HepG2 (cell line): Measurements from ENCODE around the gene COL25A1. TPM values are rescaled to one million over a fixed set of nuclear protein-coding genes. Genes with fewer than 3 reads are reported as not detected.

ENCODE experiments used
- ATF2 ChIP-seq: sonication (generic); formaldehyde crosslinking; IDR thresholded peaks from 2 replicates; pipeline ENCODE4 v1.4.0; 2020; ENCODE audit warnings: missing genetic modification reagents
- CREB3 ChIP-seq: sonication (generic); formaldehyde crosslinking; IDR thresholded peaks from 2 replicates; pipeline ENCODE4 v1.5.0; 2020; ENCODE audit warnings: missing genetic modification reagents
- EED ChIP-seq: sonication (generic); formaldehyde crosslinking; IDR thresholded peaks from 2 replicates; pipeline ENCODE4 v1.5.0; 2020; ENCODE audit warnings: mild to moderate bottlenecking, missing genetic modification reagents
- KLF12 ChIP-seq: sonication (generic); formaldehyde crosslinking; IDR thresholded peaks from 2 replicates; pipeline ENCODE4 v1.4.0; 2020; ENCODE audit warnings: missing genetic modification reagents, borderline replicate concordance
- NRL ChIP-seq: sonication (generic); formaldehyde crosslinking; IDR thresholded peaks from 2 replicates; pipeline ENCODE4 v1.5.0; 2020; ENCODE audit warnings: missing genetic modification reagents, mild to moderate bottlenecking, moderate library complexity, borderline replicate concordance
- POLR2G ChIP-seq: fragments of 200-400 bp; formaldehyde crosslinking; IDR thresholded peaks from 2 replicates; pipeline ENCODE4 v1.6.1; 2018; ENCODE audit warnings: mild to moderate bottlenecking, low read depth, low read length, moderate library complexity
- SCMH1 ChIP-seq: sonication (generic); formaldehyde crosslinking; IDR thresholded peaks from 2 replicates; pipeline ENCODE4 v1.9.0; 2021; ENCODE audit warnings: missing genetic modification reagents, mild to moderate bottlenecking, borderline replicate concordance
- SIN3A ChIP-seq: IDR thresholded peaks from 2 replicates; pipeline ENCODE4 v1.6.1; 2011; ENCODE audit warnings: low read depth, mild to moderate bottlenecking, control low read depth, low read length, borderline replicate concordance
- ZFX ChIP-seq: sonication (generic); formaldehyde crosslinking; IDR thresholded peaks from 2 replicates; pipeline ENCODE4 v1.4.0; 2020; ENCODE audit warnings: mild to moderate bottlenecking, low read depth, missing genetic modification reagents, moderate library complexity
- ZNF501 ChIP-seq: sonication (generic); formaldehyde crosslinking; IDR thresholded peaks from 2 replicates; pipeline ENCODE4 v1.5.1; 2020; ENCODE audit warnings: mild to moderate bottlenecking, moderate library complexity, missing genetic modification reagents
- ZNF512B ChIP-seq: sonication (generic); formaldehyde crosslinking; IDR thresholded peaks from 2 replicates; pipeline ENCODE4 v1.5.1; 2020; ENCODE audit warnings: missing genetic modification reagents, mild to moderate bottlenecking, borderline replicate concordance
- ZNF691 ChIP-seq: sonication (generic); formaldehyde crosslinking; IDR thresholded peaks from 2 replicates; pipeline ENCODE4 v1.4.0; 2020; ENCODE audit warnings: missing genetic modification reagents, low read depth, mild to moderate bottlenecking, borderline replicate concordance
- ZNF761 ChIP-seq: sonication (generic); formaldehyde crosslinking; conservative IDR thresholded peaks from 2 replicates; pipeline ENCODE4 v1.4.0; 2020; ENCODE audit warnings: mild to moderate bottlenecking, missing genetic modification reagents
- polyA plus RNA-seq, 8 experiments: library from polyadenylated mRNA; depleted of rRNA in 3 of 8; stranded (reverse) in 7 of 8; unstranded in 1 of 8; fragments of >200 nt; fragmentation: Illumina TruSeq in 4 of 8; extraction: Trizol in 4 of 8; gene quantifications; 2 replicates each; pipeline versions ENCODE4 v1.2.1 to v1.2.3, GENCODE V29; 2011 to 2016; ENCODE audit warnings: low read depth in 4 of 8, missing spikeins in 1 of 8, mixed read lengths in 1 of 8; ENCODE audit not compliant: insufficient read depth in 1 of 8
- total RNA-seq, 5 experiments: library from RNA; depleted of rRNA; stranded (reverse); fragments of >200 nt; fragmentation: Illumina TruSeq; extraction: Trizol; gene quantifications; 2 replicates each; pipeline ENCODE4 v1.2.3, GENCODE V29; 2016; ENCODE audit warnings: low read depth in 1 of 5
- TF ChIP-seq, protein P1 (sequence below): IDR thresholded peaks from 2 replicates; pipeline ENCODE4 v1.4.0; 2020; ENCODE audit warnings: mild to moderate bottlenecking, missing genetic modification reagents
- TF ChIP-seq, protein P2 (sequence below): sonication (generic); formaldehyde crosslinking; IDR thresholded peaks from 2 replicates; pipeline ENCODE4 v1.5.0; 2020; ENCODE audit warnings: mild to moderate bottlenecking, missing genetic modification reagents, borderline replicate concordance

Gene COL25A1
- total and polyA plus RNA-seq, 2 of the 13 experiments (the other 11 are each of a cell fraction or from before 2014, with no cell fraction given): not detected

DNA sequence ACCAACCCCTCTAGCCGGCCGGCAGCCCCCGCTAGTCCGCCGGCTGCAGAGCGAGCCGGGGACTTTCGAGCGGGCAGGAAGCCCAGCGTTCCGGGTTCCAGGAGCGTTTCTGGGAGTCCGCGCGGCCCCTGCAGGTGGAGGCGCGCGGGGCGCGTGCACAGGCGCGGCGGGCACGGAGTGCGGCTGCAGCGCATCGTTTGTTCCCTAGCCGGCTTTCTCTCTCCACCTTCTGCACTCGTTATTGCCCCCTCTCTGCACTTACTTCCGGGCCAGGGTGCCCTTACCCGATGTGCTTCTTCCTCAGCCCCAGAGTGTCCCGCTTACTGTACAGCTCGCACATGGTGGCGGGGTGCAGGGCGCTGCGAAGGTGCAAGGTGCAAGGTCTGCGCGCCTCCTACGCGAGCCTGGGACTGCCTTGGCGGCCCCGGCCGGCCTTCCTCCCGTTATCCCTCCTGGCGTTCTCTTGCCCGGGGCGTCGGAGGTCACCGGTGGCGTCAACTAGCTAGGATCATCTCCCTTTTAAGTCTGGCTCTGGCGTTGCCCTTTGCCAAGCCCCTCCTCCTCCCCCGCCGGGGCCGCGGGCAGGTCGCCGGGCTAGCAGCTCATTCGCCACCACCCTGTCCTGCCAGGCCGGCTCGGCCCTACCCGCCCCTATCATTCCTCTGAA is 539.8 kb downstream of the COL25A1 start, which contains the start of gene ETNPPL (continued):
- TF ChIP-seq, protein P1, sequence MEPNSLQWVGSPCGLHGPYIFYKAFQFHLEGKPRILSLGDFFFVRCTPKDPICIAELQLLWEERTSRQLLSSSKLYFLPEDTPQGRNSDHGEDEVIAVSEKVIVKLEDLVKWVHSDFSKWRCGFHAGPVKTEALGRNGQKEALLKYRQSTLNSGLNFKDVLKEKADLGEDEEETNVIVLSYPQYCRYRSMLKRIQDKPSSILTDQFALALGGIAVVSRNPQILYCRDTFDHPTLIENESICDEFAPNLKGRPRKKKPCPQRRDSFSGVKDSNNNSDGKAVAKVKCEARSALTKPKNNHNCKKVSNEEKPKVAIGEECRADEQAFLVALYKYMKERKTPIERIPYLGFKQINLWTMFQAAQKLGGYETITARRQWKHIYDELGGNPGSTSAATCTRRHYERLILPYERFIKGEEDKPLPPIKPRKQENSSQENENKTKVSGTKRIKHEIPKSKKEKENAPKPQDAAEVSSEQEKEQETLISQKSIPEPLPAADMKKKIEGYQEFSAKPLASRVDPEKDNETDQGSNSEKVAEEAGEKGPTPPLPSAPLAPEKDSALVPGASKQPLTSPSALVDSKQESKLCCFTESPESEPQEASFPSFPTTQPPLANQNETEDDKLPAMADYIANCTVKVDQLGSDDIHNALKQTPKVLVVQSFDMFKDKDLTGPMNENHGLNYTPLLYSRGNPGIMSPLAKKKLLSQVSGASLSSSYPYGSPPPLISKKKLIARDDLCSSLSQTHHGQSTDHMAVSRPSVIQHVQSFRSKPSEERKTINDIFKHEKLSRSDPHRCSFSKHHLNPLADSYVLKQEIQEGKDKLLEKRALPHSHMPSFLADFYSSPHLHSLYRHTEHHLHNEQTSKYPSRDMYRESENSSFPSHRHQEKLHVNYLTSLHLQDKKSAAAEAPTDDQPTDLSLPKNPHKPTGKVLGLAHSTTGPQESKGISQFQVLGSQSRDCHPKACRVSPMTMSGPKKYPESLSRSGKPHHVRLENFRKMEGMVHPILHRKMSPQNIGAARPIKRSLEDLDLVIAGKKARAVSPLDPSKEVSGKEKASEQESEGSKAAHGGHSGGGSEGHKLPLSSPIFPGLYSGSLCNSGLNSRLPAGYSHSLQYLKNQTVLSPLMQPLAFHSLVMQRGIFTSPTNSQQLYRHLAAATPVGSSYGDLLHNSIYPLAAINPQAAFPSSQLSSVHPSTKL: no peak; the same call in 1 of the 2 replicates
- TF ChIP-seq POLR2G (peak; percentile 75), SIN3A (no peak), CREB3 (CRISPR knock-in tag) (0 out of 2 replicates have a peak, but pooled peaks have one; percentile 5), ZNF761 (CRISPR knock-in tag) (peak; percentile 50; the same call in 1 of the 2 replicates), ZNF501 (CRISPR knock-in tag) (peak; percentile 66), NRL (peak; percentile 91), KLF12 (CRISPR knock-in tag) (0 out of 2 replicates have a peak, but pooled peaks have one; percentile 53), ZNF691 (CRISPR knock-in tag) (peak; percentile 71; the same call in 1 of the 2 replicates), EED (0 out of 2 replicates have a peak, but pooled peaks have one; percentile 59), ATF2 (peak; percentile 23; the same call in 1 of the 2 replicates), ZFX (CRISPR knock-in tag) (peak; percentile 68), ZNF512B (CRISPR knock-in tag) (peak; percentile 97), SCMH1 (CRISPR knock-in tag) (no peak)
- TF ChIP-seq, protein P2, sequence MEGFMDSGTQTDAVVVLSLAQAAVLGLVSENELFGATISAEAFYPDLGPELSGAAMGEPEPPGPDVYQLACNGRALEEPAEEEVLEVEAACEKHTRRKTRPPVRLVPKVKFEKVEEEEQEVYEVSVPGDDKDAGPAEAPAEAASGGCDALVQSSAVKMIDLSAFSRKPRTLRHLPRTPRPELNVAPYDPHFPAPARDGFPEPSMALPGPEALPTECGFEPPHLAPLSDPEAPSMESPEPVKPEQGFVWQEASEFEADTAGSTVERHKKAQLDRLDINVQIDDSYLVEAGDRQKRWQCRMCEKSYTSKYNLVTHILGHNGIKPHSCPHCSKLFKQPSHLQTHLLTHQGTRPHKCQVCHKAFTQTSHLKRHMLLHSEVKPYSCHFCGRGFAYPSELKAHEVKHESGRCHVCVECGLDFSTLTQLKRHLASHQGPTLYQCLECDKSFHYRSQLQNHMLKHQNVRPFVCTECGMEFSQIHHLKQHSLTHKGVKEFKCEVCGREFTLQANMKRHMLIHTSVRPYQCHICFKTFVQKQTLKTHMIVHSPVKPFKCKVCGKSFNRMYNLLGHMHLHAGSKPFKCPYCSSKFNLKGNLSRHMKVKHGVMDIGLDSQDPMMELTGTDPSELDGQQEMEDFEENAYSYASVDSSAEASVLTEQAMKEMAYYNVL: peak; percentile 46; the same call in 1 of the 2 replicates
